ENCODE results near the gene WWC2.

WWC2 gene

DNA sequence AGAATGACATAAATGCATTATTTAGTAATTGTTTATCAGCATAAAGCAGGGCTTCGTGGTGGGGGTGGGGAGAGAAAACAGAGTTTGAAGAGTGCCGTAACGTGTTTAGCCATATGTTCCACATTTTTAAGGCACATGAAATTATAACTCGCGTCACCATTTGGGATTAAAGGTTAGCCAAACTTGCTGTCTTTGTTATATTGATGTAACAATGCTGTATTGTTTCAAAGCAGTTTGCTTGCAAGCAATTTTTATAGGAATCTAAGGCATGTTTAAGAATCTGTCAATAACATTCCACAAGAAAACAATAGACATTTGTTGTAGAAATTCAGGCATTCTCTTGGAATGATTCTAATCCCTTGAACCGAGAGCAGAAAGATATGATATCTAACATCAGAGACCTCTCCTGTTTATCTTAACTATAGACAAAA lies 142.7 kb downstream of the WWC2 start:
- no peak overlapping the region for H3K4me3 Mint-ChIP-seq
- peaks cover 9% of the 10 kb centered on the region for H3K27me3 Mint-ChIP-seq
- no peaks in the 10 kb centered on the region for H3K36me3 Mint-ChIP-seq
- DNase-seq (ENCODE audit: low spot score in 2 of 2) (no peak), ATAC-seq (ENCODE audit: low read depth) (no peak)
- no peak overlapping the region for H3K27ac Mint-ChIP-seq
- H3K4me1 Mint-ChIP-seq: no peaks in the 10 kb centered on the region
- H3K9me3 Mint-ChIP-seq: no peaks in the 10 kb centered on the region

DNA sequence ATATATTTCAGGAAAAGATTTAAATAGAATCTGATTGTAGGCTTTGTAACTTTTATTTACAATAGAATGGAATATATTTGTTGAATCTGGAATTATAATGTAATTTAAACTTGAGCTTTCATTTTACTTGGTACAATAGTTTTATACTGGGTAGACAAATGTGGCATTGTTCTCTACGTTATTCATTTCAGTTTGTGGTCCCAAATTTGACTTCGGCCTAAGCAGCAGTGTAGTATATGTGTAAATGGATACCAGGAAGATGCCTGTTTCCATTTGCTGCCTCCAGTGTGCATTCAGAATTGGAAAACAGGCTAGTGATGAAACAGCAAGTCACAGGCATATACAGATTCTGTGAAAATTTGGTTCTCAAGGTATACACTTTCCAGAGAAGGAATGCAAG lies 143.2 kb downstream of the WWC2 start:
- Mint-ChIP-seq H3K4me3 (no peak overlapping the region), H3K36me3 (no peaks in the 10 kb centered on the region), H3K4me1 (no peaks in the 10 kb centered on the region), H3K27ac (no peak overlapping the region), H3K9me3 (no peaks in the 10 kb centered on the region), H3K27me3 (peaks cover 9% of the 10 kb centered on the region)
- no peak for ATAC-seq (ENCODE audit: low read depth)
- DNase-seq (ENCODE audit: low spot score in 2 of 2): no peak

DNA sequence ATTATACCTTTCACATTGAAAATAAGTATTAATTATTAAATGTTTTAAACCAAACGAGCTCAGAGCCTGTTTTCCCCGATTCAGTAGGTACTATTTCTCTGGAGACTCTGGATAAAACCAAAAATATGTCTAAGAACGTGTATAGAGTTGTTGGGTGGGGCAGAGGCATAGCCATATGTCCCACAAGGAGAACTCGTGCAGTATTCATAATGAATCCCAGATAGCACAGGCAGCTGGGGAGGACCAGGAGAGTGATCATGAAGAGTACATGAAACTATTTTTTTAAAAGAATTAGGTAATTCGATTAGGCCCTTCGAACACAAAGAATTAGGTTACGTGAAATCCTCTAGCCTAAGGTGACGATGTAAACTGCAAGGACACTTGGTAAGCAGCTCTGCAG lies 145.0 kb downstream of the WWC2 start:
- ATAC-seq (ENCODE audit: low read depth) (no peak), DNase-seq (ENCODE audit: low spot score in 2 of 2) (no peak)
- Mint-ChIP-seq H3K9me3 (no peaks in the 10 kb centered on the region), H3K4me3 (no peak overlapping the region), H3K4me1 (no peaks in the 10 kb centered on the region), H3K27me3 (peaks cover 4% of the 10 kb centered on the region), H3K36me3 (no peaks in the 10 kb centered on the region), H3K27ac (no peak overlapping the region)

DNA sequence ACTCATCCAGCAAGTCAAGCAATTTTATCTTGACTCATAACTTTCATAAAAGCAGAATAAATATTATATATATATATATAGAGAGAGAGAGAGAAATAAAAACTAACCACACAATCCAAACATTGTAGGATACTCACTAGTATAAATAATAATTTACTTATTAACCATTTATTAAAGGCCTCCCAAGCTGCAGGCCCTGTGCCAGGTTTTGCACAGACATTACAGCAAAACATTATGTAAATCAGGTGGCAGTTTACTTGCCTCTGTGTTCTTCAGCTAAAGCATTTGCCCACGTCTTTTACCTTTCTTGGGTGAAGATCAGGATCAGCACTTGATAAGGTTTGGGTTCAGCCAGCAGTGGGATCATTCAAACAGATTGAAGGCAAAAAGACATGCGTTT lies 145.4 kb downstream of the WWC2 start:
- ATAC-seq (ENCODE audit: low read depth) (no peak), DNase-seq (ENCODE audit: low spot score in 2 of 2) (no peak)
- peaks cover 3% of the 10 kb centered on the region for H3K27me3 Mint-ChIP-seq
- no peaks in the 10 kb centered on the region for H3K36me3 Mint-ChIP-seq
- no peak overlapping the region for H3K4me3 Mint-ChIP-seq
- H3K27ac Mint-ChIP-seq: no peak overlapping the region
- no peaks in the 10 kb centered on the region for H3K9me3 Mint-ChIP-seq
- H3K4me1 Mint-ChIP-seq: no peaks in the 10 kb centered on the region

DNA sequence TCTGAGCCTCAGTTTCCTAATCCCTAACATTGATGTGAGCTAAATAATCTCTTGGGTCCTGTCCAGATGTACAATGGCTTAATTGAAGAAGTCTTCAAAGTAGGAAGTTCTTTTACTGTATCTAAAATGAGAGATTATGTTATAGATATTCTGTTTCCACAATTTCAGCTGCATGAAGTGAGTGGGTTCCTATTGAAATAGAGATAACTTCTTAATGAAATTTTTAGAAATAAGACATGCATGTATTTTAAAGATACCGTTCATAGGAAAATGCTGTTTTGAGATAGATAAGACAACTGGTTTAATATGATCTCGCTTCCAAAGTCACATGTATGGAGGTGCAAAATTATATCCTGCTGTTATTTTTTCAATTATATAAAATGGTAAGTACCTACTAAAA lies 149.1 kb downstream of the WWC2 start:
- ATAC-seq (ENCODE audit: low read depth) (no peak), DNase-seq (ENCODE audit: low spot score in 2 of 2) (no peak)
- Mint-ChIP-seq H3K4me1 (no peaks in the 10 kb centered on the region), H3K27ac (no peak overlapping the region), H3K4me3 (no peak overlapping the region), H3K9me3 (no peaks in the 10 kb centered on the region), H3K36me3 (no peaks in the 10 kb centered on the region), H3K27me3 (peaks cover 7% of the 10 kb centered on the region)

DNA sequence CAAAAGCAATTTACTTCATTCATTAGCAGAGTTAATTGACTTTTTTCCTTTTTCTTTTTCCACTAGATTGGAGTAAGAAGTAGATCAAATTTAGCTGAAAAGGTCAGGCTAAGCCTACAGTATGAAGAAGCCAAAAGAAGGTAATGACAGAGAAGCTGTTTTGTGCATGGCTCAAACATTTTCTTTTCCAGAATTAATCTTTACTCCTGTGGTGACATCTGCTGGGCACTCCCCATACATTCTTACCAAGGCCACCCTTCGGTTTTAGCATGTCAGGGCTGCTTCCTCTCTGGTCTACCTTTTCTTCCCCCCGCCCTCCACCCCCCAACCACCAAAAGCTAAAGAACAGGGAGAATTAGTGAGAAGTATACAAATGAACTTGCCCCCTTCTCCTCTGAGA lies 150.8 kb downstream of the WWC2 start:
- H3K27ac Mint-ChIP-seq: no peak overlapping the region
- H3K9me3 Mint-ChIP-seq: no peaks in the 10 kb centered on the region
- ATAC-seq (ENCODE audit: low read depth) (no peak), DNase-seq (ENCODE audit: low spot score in 2 of 2) (no peak)
- H3K4me1 Mint-ChIP-seq: no peaks in the 10 kb centered on the region
- no peaks in the 10 kb centered on the region for H3K36me3 Mint-ChIP-seq
- peaks cover 7% of the 10 kb centered on the region for H3K27me3 Mint-ChIP-seq
- H3K4me3 Mint-ChIP-seq: no peak overlapping the region

DNA sequence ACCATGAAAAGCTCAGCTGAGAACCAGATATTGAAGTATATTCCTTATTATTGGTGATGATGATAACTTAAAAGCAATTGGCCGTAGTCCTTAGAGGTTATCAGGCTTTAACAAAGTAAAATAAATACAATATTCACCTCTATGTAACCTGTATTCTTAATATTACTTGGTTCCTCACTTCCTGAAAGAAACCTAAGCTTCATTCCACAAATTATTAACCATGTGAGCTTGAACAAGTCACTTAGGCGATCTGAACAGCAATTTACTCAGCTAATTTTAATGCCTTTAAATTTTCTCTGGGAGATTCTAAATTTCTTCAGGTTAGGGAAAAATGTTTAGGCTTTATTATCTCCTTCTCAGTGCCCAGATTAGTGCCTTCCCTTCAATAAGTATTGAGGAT lies 151.8 kb downstream of the WWC2 start:
- no peaks in the 10 kb centered on the region for H3K36me3 Mint-ChIP-seq
- no peaks in the 10 kb centered on the region for H3K4me1 Mint-ChIP-seq
- H3K9me3 Mint-ChIP-seq: no peaks in the 10 kb centered on the region
- H3K27ac Mint-ChIP-seq: no peak overlapping the region
- ATAC-seq (ENCODE audit: low read depth) (no peak), DNase-seq (ENCODE audit: low spot score in 2 of 2) (no peak)
- no peak overlapping the region for H3K4me3 Mint-ChIP-seq
- H3K27me3 Mint-ChIP-seq: peaks cover 7% of the 10 kb centered on the region

DNA sequence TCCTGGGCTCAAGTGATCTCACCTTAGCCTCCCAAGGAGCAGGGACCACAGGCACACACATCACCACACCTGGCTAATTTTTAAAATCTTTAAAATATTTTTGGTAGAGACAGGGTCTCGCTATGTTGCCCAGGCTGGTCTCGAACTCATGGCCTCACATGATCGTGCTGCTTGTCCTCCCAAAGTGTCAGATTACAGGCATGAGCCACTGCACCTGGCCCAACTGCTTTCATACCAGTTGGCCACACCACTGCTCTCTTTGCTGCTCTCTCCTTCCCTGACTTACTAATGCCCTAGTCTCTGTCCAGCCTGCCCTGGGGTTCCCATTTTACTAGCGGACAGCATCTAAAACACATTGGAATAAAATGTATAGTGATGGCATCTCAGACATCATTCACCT lies 153.9 kb downstream of the WWC2 start:
- Mint-ChIP-seq H3K4me1 (no peaks in the 10 kb centered on the region), H3K4me3 (no peak overlapping the region), H3K27ac (no peak overlapping the region), H3K9me3 (no peaks in the 10 kb centered on the region), H3K36me3 (no peaks in the 10 kb centered on the region), H3K27me3 (peaks cover 7% of the 10 kb centered on the region)
- DNase-seq (ENCODE audit: low spot score in 2 of 2) (no peak), ATAC-seq (ENCODE audit: low read depth) (no peak)

DNA sequence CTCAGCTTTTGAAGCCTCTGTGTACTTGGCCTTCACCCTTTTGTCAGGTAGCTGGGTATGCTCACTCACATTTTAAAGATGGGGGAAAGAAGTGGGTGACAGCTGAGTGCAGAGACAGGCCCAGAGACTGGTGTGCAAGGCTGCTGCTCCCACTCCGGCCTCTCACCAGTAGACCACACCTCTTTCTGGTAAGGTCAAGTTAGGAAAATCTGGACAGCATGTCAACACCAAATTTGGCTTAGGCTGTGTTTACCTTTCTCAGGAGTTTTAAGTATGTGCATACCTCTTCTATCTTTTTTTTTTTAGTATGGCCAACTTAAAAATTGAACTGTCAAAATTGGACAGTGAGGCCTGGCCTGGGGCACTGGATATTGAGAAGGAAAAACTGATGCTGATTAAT lies 154.4 kb downstream of the WWC2 start:
- H3K9me3 Mint-ChIP-seq: no peaks in the 10 kb centered on the region
- no peak for DNase-seq (ENCODE audit: low spot score in 2 of 2)
- no peak overlapping the region for H3K4me3 Mint-ChIP-seq
- ATAC-seq (ENCODE audit: low read depth): no peak
- no peaks in the 10 kb centered on the region for H3K4me1 Mint-ChIP-seq
- no peaks in the 10 kb centered on the region for H3K36me3 Mint-ChIP-seq
- peaks cover 7% of the 10 kb centered on the region for H3K27me3 Mint-ChIP-seq
- no peak overlapping the region for H3K27ac Mint-ChIP-seq

DNA sequence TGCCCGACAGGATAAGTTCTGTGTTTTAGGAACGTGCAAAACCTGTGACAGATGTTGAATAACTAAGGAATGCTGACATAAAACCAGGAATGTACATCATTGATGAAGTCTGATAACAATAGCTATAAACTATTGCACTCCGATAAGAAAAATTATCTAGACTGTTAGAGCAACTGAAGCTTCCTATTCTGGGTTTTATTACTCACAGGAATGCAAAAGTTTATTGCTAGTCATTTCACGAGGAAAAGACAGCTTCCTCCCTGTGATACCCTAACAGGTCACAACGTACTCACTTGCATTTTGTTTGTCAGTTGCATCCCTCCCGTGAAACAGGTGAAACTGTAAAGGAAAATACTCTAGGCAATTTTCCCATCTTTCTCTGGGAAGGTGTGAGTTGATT lies 155.1 kb downstream of the WWC2 start:
- ATAC-seq (ENCODE audit: low read depth): no peak
- H3K4me1 Mint-ChIP-seq: no peaks in the 10 kb centered on the region
- H3K27ac Mint-ChIP-seq: no peak overlapping the region
- DNase-seq (ENCODE audit: low spot score in 2 of 2): no peak
- H3K27me3 Mint-ChIP-seq: peaks cover 5% of the 10 kb centered on the region
- no peak overlapping the region for H3K4me3 Mint-ChIP-seq
- H3K9me3 Mint-ChIP-seq: no peaks in the 10 kb centered on the region
- no peaks in the 10 kb centered on the region for H3K36me3 Mint-ChIP-seq

DNA sequence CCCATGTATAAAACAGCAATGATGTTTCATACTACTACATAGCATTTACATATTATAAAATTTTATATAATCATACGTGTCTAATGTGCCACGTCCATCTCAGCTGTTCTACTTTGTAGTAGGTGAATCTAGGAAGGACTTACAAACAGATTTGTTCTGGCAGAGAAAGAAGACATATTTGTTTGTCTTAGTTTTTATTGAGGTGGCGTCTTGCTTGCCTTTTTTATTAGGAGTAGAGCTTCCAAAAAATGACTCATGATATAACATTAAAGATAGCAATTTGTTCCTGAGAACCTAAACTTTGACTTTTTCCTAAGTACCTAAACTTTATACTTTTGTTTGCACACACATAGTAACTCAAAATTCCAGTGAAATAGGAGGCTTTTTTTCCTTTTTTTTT lies 156.4 kb downstream of the WWC2 start:
- Mint-ChIP-seq H3K27me3 (peaks cover 5% of the 10 kb centered on the region), H3K4me1 (no peaks in the 10 kb centered on the region), H3K9me3 (no peaks in the 10 kb centered on the region), H3K27ac (no peak overlapping the region), H3K36me3 (no peaks in the 10 kb centered on the region), H3K4me3 (no peak overlapping the region)
- DNase-seq (ENCODE audit: low spot score in 2 of 2) (no peak), ATAC-seq (ENCODE audit: low read depth) (no peak)

DNA sequence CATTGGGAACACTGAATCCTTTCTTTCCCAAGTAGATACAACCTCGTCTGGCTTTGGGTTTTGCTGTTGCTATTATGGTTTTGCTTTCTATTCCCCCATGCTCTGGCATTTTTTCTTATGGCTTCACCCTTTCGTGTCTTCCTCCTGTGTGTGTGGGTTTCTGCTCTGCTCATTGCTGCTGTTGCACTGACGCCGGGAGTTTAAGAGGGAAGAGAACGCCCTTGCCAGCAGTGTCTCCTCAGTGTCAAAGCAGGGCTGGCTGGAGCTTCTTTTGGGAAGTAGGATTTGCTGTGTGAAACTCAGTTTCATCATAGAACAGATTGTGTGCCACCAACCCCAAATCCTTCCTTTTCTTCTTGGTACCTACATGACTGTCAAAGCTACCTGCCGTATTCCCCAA lies 157.3 kb downstream of the WWC2 start:
- no peaks in the 10 kb centered on the region for H3K9me3 Mint-ChIP-seq
- H3K36me3 Mint-ChIP-seq: no peaks in the 10 kb centered on the region
- ATAC-seq (ENCODE audit: low read depth) (no peak), DNase-seq (ENCODE audit: low spot score in 2 of 2) (no peak)
- H3K27me3 Mint-ChIP-seq: peaks cover 4% of the 10 kb centered on the region
- no peak overlapping the region for H3K27ac Mint-ChIP-seq
- H3K4me3 Mint-ChIP-seq: no peak overlapping the region
- H3K4me1 Mint-ChIP-seq: no peaks in the 10 kb centered on the region

DNA sequence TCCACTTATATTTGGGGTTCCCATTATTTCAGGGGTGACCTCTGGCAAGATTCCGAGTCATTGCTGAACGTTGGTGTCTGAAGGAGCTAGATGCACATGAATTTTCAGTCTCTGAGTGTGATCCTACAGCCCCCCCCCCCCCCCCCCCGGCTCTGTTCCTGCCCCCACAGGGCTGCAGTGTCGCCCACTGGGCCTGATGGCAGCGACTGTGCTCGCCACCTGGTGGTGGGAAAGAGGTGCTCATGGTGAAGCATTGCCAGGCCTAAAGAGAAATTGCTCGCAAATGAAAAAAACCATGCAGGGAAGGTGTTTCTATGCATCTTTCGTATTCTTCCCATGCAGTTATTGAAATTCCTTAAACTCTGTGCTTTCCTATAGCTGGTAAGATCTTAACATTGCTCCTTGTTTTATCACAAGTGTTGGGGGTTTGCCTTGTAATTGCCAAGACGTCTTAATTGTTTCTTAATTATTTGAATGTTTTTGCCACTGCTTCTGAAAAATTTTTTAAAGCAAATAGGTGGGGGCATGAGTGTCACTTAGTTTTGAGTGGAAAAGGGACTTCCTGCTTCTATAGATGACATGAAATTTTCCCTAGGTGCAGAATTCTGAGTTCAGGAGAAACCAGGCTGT lies 157.8 kb downstream of the WWC2 start:
- Mint-ChIP-seq H3K27ac (no peak overlapping the region), H3K36me3 (no peaks in the 10 kb centered on the region), H3K4me1 (no peaks in the 10 kb centered on the region), H3K4me3 (no peak overlapping the region), H3K9me3 (no peaks in the 10 kb centered on the region), H3K27me3 (peaks cover 2% of the 10 kb centered on the region)
- ATAC-seq (ENCODE audit: low read depth) (peak; percentile 57), DNase-seq (ENCODE audit: low spot score in 2 of 2) (no peak)

DNA sequence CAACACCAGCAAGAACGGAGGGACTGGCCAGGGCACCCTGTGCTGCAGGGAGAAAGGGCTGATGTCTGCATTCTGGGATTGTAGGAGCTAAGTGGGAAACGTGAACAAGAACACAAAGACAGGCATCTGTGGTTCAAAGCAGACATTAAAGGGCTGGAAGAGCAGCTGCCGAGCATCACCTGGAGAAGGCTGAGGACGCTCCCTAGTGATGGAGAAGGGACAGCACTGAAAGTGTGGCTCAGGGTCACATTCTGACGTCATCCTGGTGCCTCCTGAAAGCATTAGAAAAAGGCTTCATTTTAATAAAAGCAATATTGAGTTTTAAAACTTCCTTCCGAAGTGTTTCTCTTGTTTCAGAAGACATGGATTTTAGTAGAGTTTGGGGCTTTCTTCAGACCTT lies 158.8 kb downstream of the WWC2 start:
- Mint-ChIP-seq H3K4me1 (no peaks in the 10 kb centered on the region), H3K27ac (no peak overlapping the region), H3K4me3 (no peak overlapping the region), H3K9me3 (no peaks in the 10 kb centered on the region), H3K27me3 (peaks cover 2% of the 10 kb centered on the region), H3K36me3 (no peaks in the 10 kb centered on the region)
- ATAC-seq (ENCODE audit: low read depth) (no peak), DNase-seq (ENCODE audit: low spot score in 2 of 2) (no peak)

DNA sequence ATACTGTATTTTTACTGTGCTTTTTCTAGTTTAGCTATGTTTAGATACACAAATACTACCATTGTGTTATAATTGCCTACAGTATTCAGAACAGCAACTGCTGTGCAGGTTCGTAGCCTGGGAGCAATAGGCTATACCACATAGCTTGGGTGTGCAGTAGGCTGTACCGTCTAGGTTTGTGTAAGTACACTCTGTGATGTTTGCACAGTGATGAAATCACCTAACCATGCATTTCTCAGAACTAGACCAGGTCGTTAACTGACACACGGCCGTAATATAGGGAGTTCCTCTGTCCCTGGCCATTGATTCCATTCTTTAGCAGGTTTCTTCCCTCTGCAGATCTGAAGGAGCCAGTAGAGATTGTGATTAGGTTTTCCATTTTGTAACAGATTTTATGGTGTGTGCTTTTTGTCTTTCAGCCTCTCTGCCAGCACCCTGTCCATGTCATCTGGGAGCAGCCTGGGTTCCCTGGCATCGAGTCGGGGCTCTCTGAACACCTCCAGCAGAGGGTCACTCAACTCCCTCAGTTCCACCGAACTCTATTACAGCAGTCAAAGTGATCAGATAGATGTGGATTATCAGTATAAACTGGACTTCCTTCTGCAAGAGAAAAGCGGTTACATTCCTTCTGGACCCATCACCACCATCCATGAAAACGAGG lies 161.6 kb downstream of the WWC2 start:
- no peak overlapping the region for H3K27ac Mint-ChIP-seq
- peaks cover 3% of the 10 kb centered on the region for H3K27me3 Mint-ChIP-seq
- no peak for DNase-seq (ENCODE audit: low spot score in 2 of 2)
- no peaks in the 10 kb centered on the region for H3K4me1 Mint-ChIP-seq
- H3K9me3 Mint-ChIP-seq: no peaks in the 10 kb centered on the region
- no peaks in the 10 kb centered on the region for H3K36me3 Mint-ChIP-seq
- no peak for ATAC-seq (ENCODE audit: low read depth)
- no peak overlapping the region for H3K4me3 Mint-ChIP-seq
